Activated CD4-positive, CD25-positive, alpha-beta regulatory T cell treated with anti-CD3 and anti-CD28 coated beads, Interleukin-2, amount 50 U/mL, for 16 hours (primary cell): Measurements from ENCODE around the gene EHBP1.

Source experiments
- DNase-seq: peaks from one replicate; pipeline ENCODE4 v3.0.0-alpha.2; 2020; ENCODE audit warnings: low read depth, low spot score

Gene EHBP1

DNA sequence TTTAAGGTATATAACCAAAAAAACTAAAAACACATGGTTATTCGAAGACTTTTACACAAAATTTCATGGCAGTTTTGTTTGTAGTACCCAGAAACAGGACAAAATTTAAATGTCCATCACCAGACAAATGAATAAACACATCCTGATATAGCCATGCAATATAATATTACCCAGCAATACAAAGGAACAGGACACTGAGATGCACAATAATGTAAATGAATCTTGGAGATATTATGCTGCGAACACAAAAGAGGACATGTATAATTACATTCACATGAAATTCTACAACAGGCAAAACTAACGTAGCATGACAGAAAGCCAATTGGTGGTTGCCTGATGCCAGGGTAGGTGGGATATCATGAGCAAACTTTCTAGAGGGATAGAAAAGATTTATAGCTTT, 252.7 kb downstream of the EHBP1 start:
- DNase-seq = no peak

DNA sequence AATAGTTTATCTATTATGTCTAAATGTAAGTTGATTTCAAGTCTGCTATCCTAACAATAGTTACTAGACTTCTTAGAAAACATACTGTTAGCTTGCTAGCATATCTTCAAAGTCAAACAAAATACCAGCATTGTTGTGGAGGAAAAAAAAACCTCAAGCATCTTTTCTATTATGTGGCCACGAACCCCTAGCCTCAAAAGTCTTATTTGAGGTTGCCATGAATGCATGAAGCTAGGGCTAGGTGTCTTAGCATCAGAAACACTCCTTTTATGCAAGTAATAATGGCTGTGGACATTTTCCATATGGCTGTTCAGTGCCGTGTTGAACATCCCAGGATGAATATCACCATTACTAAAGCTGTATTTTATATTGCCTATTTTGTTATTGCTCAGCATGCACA, 258.5 kb downstream of the EHBP1 start:
- DNase-seq = no peak

DNA sequence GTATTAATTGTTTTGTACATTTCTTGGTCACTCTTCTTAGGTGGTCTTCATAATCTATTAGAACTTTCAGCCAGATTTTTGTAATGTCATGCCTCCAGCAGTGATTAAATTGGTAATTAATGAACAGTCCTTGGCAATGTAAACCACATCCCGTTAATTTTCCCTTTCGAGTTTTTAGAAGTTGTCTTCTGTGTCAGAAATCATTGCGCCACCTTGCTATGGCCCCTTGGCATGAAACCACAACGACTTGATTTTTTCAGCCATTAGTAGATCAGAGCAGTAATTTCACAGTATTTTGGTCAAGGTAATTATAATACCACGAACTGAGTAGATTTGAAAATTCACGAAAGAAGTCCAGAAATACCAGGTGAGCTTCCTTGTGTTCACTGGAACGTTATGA, 259.2 kb downstream of the EHBP1 start:
- no peak for DNase-seq

DNA sequence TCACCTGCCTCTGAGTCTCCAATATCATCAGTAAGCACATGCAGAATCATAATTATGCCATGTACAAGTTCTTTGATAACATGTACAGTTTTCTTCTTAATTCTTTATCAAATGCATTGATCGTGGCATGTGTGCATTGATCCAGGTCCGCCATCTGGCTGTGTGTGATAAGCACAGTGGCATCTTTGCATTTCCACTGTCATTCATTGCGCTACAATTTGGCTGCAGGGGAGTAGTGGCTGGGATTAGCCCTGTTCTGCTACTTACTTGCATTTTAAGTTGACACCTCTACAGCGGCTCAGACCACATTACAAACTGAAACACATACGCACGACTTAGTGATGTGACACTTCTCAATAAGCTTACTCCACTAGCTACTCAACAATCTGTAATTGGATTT, 261.5 kb downstream of the EHBP1 start:
- no peak for DNase-seq

DNA sequence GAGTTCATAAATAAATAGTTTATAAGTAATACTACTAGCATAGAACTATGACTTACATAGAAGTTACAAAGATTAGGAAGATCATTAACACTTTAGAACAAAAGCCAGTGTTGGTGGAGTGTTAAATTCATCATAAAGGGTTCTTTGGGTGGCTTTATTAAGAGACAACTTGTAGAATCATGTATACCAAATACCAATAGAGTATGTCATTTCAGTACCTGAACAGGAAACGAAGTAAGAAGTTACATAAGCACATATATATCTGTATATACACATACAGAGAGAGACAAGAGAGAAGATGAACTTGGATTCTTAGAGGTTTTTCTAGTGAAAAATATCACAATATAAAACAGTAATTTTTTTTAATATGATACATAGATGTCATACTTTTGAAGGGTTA, 262.7 kb downstream of the EHBP1 start:
- DNase-seq = no peak

DNA sequence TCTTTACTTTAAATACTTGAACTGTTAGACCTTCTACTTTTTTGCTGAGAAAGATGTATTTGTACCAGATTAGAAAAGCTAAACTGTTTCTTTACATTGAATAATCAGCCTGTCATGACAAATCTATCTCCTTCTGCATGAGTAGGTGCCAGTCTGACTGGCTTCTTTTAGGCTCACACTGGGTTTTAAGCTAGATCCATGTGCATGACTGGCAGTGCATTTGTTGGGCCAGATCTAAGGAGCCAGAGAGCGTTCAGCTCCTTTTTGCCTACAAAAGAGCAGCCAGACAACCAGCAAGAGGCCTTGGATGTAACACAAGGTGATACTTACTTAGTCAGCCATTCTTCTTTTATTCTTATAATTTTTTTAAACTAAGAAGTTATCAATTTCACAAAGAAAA, 263.2 kb downstream of the EHBP1 start:
- DNase-seq = no peak

DNA sequence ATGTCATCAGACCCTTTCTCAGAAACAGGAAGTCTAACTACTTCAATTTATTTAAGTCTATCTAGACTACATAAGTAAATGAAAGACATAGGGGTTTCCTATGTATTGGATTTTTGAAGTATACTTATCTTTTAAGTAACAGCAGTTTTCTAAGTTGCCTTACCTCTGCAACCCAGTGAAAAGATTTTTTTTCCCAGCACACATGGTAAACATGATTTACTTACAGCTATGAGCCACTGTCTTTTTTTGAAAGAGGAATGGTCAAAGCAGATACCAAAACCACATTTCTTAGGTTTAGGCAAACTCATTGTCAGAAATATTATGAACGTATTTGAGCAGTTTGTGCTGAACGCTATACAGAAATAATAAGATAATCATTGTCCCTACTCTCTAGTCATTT, 266.4 kb downstream of the EHBP1 start:
- no peak for DNase-seq

DNA sequence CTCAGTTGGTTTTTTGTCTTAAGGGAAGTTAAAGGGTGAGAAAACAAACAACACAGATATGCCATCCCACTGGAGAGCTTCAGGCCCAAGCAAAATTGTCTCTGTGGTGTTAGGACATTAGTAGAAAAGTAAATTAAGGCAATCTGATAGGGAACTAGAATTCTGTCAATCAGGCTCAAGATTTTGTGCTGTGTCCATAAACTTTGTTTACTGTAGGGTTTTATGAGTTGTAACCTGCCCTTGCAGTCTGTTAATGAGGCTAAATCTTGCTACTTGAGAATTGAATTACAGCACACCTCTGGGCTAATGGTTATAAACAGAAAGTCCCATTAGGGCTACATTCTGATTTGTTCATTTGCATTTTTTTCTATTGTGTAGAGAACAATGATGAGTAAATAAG, 267.1 kb downstream of the EHBP1 start:
- DNase-seq = no peak

DNA sequence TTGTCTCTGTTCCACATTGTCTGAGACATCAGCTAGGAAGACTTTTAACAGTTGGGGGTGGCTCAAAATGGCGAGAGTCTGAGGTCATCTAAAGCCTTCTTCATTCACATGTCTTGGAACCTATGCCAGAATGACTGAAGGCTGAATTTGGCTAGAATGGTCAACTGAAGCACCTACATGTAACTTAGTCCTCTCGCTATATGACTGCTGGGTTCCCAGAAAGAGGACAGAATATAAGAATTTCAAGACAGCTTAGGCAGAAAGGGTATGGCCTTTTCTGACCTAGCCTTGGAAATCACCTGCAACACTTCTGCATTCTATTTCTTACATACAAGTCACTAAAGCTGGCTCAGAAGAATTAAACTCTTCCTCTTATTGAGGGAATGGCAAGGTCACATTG, 269.5 kb downstream of the EHBP1 start:
- DNase-seq = no peak

DNA sequence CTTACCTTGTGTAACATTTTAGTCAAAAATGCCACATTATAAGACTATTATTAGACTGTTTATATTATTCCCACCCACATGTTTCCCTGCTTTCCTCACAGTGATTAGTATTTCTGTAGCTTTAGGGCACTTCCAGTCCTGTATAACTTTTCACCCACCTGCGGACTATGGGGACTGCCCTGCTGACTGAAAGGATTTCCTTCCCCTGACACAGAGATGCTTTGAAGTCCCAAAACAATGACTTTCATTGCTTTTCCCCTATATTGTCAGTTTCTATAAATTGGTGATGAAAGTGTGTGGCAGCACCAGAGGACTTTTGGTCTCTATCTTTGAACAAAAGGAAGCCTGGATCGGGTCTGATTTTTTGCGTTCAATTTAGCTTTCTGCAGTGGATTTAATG, 286.1 kb downstream of the EHBP1 start:
- no peak for DNase-seq

DNA sequence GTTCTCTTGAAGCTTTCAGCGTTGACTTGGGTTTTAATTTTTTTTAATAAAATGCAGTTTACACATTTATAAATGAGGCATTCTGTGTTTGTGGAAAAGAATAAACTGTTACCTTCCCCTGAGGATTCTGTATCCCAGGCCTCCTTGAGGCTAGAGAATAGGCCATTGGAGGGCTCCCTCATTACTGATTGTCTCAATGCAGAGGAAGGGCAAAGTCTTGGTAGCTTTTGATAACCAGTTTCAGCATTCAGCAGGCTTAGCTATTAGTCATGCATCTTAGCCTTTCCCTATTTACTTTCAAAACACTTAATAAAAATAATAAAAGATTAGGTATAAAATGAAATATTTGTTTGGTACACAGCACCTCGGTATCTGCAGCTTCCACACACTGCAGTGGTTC, 287.0 kb downstream of the EHBP1 start:
- no peak for DNase-seq

DNA sequence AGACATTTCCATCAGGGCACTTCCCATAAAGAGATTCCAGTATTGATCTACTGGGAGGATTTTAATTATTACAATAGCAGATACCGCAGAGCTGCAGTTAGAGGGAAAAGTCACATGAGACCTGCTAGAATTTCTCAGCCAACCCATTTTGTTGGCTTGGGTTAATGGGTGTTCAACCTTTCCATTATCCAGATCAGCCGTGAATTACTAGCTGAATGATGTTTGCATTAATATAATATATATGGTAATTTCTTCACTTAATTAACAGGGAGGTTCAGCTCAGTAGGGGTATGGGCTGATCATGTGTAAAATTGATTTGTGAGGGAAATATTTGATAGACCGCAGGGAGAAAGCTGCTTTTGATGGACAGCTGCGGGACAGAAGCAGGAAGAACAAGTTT, 288.7 kb downstream of the EHBP1 start:
- no peak for DNase-seq

DNA sequence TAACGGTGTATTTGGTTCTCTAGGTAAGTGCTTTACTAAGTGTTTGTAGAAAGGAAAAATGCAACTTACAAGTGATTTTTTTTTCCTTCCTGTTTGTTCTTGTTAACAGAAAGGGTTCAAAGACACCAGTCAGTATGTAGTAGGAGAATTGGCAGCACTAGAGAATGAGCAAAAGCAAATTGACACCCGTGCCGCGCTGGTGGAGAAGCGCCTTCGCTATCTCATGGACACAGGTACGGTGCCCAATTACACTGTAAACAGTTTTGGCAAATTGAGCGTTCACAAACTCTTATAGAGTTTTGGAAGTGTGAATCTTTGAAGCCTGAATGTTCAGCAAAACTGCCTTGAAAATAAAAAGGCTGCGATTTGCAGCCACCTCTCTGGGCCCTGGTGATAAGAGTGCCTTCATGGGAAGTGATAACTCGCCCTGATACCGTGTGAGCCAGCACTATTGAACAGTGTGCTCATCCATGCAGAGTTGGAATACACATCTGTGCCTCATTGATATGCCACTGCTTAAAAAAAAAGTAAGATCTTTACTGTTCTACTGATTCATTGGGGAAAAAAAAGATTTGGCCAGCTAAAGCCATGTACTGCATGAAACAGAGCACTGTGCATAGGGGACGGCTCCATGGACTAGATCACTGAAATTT, 291.1 kb downstream of the EHBP1 start:
- DNase-seq = no peak

DNA sequence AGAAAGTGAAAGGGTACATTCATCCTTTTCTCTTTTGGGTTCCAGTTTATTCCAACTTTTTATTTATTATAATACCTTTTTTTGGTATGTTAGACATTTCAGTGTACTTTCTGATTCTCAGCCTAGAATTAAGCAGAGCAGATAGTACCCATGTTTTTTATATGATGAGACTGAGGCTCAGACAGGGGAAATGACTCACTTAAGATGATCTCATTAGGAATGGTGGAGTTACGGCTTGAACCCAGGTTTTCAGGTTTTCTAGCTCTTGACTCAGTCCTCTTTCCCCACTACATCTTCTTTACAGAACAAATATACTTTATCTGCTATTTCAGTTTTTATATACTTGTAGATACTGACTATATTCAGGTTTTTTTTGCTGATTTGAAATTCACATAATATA, 293.4 kb downstream of the EHBP1 start:
- DNase-seq = no peak

DNA sequence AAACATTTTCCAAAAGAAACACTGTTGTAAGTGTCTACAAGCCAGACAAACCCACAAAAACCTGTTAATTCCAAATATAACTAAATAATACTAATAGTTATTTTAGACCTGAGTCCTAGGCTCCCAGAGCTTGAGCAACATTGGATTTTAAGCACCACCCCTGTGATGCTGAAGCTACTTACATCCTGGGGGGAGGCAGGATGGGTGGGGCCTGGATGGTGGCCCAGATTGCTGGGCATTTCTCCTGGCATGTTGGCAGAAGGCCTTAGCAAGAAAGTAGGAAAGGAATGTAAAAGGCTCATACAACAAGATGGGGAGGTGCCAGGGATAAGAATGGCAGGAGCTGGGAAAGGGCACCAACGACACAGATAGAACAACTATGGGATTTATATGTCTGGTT, 294.4 kb downstream of the EHBP1 start:
- DNase-seq = no peak

DNA sequence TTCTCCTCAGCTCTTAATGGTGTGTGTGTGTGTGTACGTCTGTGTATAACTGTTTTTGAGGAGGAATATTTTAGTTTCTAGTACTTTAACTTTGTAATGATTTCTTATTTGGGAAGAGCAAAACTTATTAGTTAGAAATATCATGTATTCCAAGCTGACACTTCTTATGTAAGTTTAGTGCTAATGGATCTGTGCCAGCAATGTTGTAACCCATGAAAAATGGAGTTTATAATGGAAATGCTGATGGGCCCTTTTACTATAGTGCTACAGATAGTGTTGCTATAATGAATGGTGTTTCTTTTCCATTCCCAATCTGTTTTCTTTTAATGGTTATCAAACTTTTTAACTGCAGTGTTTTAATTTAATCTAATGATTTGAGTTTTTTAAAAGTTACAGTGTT, 295.3 kb downstream of the EHBP1 start:
- DNase-seq = no peak

DNA sequence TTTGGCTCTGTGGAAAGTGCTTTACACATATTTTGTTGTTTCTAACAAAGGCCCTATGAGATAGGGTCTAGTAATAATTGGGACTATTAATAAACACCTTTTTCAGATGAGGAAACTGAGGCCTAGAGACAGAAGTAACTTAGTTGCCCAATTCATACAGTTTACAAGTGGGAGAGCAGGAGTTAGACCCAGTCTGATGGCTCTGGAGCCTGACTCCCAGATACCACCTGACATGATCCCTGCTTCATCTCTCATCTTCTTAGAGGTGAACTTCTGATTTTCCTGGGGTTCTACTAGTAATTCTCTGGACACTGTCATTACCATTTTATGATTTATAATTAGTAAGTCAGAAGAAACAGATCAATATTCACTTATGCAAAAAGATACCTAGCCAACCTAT, 296.1 kb downstream of the EHBP1 start:
- DNase-seq = no peak

DNA sequence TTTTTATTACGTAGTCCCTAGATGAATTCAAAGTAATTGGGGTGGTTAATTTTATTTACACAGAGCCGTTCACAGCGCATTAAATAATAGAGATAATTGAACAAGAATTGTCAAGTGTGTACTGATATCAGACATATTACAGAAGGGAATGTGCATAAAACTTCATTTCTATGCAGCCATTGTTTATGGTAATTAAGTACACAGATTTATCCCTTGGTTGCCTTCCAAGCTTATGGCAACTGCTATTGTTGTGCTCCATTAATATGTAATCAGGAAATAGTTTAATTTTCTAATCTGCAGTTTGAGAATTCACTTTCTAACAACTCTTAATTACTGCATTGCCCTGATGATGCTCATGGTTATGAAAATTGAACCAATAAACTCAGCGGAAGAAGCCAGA, 297.8 kb downstream of the EHBP1 start:
- no peak for DNase-seq

DNA sequence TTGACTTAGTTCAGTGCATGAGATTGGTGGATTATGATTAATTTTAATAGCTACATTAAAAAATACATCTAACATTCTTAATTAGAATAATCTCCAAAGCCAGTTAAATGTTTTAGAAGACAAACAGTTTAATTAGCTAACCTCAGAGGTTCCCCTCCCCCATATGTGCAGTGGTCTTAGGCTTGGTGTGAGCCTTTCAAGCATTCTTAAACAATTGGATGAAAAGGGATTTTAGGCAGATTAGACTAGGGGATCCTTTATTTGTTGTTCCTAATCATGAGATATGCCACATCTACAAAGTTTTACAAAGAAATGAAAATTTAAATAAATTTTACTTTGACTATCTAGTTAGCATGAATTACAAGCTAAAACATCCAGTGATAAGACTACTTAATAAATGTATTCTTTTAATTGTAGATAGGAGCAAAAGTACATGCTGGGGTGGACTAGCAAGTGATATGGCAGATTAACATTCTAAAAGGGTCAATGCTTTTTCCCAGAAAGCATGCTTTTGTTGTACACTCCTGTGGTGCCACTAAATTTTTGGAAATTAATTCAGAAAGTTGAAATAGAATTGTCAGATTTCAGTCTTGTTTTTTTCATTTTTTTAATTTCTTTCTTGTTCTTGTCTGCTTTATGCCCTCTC, 302.4 kb downstream of the EHBP1 start:
- DNase-seq = no peak

DNA sequence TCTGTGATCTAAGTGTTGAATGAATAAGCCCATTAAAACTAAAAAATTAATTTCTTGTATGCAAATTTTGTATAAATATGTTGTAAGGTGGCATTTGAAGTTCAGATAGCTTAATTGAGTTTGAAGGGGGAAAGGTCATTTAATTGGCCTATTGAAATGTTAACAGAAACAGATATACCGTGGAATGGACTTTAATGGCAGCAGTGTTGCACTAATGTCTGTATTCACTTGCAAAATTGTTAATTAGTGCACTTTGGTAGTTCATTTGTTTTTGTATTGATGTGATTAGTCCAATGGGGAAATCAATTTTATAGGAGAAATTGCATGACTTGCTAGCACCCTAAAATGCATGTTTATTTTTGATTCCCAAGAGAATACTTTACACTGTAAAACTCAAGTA, 303.3 kb downstream of the EHBP1 start:
- DNase-seq = no peak

DNA sequence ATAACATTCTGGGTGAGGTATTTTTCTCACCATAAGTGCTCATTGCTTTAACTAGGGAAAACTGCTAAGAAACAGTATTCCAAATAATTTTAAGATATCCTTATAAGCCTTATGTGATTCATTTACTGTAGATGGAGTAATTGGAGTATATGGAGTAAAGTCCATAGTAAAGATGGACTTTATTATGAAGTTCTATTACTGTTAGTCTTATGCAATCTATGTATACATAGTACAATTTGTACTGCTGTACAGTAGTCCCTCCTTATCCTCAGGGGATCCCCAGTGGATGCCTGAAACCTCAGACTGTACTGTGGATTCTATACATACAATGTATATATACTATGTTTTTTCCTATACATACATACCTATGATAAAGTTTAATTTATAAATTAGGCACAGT, 304.0 kb downstream of the EHBP1 start:
- no peak for DNase-seq

DNA sequence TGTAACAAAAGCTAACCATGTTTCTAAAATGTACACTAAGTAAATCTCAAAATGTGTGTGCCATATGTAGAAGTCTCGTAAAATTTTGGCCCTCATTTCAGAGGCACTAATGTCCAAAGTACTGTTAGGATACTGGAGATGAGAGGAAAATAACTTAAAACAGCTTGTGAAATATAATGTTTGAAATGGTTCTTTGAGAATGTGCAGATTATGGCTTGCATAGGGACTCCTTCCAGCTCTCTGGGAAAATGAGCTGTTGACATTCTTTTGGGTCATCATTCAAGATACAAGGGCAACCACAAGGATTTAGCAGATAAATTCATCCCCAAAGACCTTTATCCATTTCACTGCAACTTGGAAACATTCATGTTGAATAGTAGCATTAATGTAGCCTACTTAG, 307.0 kb downstream of the EHBP1 start:
- DNase-seq = no peak

DNA sequence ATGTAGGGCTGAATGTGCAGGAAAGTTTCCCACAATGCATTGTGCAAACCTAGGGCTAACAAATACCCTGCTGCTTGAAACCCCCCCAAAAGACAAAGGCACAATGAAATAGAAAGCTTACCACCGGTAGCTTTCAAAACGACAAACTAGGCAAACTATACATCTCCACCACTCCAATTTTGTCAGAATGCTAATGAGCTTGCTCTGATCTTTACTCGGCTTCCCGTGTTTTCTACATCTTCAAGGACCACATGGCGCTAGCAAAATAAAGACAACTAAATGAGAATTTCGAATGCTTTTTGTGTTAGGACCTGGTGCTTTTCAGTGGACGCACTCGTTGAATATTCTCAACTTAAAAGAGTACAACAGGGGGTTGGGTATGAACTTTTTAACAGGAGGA, 307.9 kb downstream of the EHBP1 start:
- DNase-seq = no peak

DNA sequence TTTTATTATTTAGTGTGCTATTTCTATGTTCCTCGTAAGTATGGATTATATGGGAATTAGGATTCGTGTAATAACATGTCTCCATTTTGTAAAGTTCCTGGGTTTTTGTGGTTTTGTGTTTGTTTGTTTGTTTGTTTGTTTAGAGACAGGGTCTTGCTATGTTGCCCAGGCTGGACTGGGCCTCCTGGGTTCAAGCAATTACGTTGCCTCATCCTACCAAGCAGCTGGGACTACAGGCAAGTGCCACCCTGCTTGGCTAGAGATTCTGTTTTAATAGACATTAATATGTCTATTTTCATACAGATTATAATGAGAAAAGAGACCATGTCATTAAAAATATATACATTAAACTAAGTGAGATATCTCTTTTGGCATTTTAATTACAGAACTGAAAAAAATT, 309.9 kb downstream of the EHBP1 start:
- DNase-seq = no peak
